UCSD-AML1 (cell line): ENCODE data around the gene UXS1.

Experiments
- DNase-seq: peaks from one replicate; lab custom pipeline; 2025; ENCODE audit not compliant: unreplicated experiment; lab: John Stamatoyannopoulos, UW

UXS1 gene

GRCh38 chr2:106054880-106055655 lies 139.0 kb downstream of the UXS1 start:
- DNase-seq = no peak

GRCh38 chr2:106054321-106054720 lies 139.8 kb downstream of the UXS1 start:
- no peak for DNase-seq

GRCh38 chr2:106053581-106053980 lies 140.5 kb downstream of the UXS1 start:
- no peak for DNase-seq

GRCh38 chr2:106053116-106053515 lies 141.0 kb downstream of the UXS1 start:
- no peak for DNase-seq

GRCh38 chr2:106044859-106045258 lies 149.2 kb downstream of the UXS1 start:
- no peak for DNase-seq

- DNase-seq = no peak
Measured at GRCh38 chr2:106044021-106044420, 150.1 kb downstream of the UXS1 start.
